ENCODE measurements around the gene RBPMS2. TPM values are rescaled to one million over a fixed set of nuclear protein-coding genes. Genes with fewer than 3 reads are reported as not detected.
"Not testable (repeated sequence)": the region's sequence is repeated elsewhere in the genome, so short reads cannot be mapped to it uniquely, and the experiment has no call there.

Gene RBPMS2
- polyA plus RNA-seq, 1 donor from 2014 or later, result not detected

DNA sequence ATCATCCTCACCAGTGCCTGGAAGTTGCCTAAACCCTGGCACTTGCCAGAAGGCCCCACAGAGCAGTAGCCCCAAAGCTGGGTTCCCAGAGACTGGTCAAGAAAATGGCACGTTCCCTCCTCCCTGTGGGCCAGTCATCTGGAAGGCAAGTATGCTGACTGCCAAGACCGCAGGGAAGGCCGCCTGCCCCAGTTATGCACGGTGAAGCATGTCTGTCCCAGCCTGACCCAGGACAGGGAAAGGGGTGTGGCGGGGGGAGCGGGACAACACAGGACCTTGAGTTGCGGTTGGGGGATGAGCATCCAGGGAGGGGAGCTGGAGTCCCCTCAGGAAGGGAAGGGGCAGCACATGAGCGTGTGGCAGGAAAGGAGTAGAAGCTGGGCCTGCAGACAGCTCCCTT lies 33.0 kb downstream of the RBPMS2 start:
- Histone ChIP-seq H3K79me2 (replicated peaks; ENCODE audit: insufficient read depth, low read length) (no peaks in the 10 kb centered on the region), H2AFZ (ENCODE audit: low read depth, low read length) (no peak overlapping the region), H3K9me3 (ENCODE audit: low read length) (no peaks in the 10 kb centered on the region), H3K4me3 (ENCODE audit: low read length) (no peak overlapping the region), H4K20me1 (ENCODE audit: insufficient read depth) (no peaks in the 10 kb centered on the region), H3K9me2 (ENCODE audit: insufficient read depth, low read length) (no peaks in the 10 kb centered on the region), H3K27me3 (ENCODE audit: insufficient read depth, low read depth, low read length) (no peaks in the 10 kb centered on the region), H3K4me2 (ENCODE audit: low read length) (no peak overlapping the region), H3K27ac (ENCODE audit: low read length) (no peak overlapping the region), H3K9ac (ENCODE audit: low read length) (no peak overlapping the region), H3F3A (ENCODE audit: insufficient read depth, low read length, poor library complexity, severe bottlenecking) (no peaks in the 10 kb centered on the region), H3K36me3 (ENCODE audit: insufficient read depth, low read length) (no peaks in the 10 kb centered on the region)
- TF ChIP-seq SMC3 (conservative IDR thresholded peaks at IDR 0.05; ENCODE audit: poor library complexity) (no peak), EZH2 (IDR thresholded peaks at IDR 0.05; ENCODE audit: borderline replicate concordance, insufficient read depth, low read length, poor library complexity, severe bottlenecking) (no peak), MXI1 (conservative IDR thresholded peaks at IDR 0.05; ENCODE audit: poor library complexity, severe bottlenecking) (no peak), TAF1 (IDR thresholded peaks at IDR 0.05; ENCODE audit: low read depth) (no peak), RAD21 (conservative IDR thresholded peaks at IDR 0.05) (no peak), EP300 (conservative IDR thresholded peaks at IDR 0.05; ENCODE audit: poor library complexity, severe bottlenecking) (no peak)
- TF ChIP-seq, protein P1, sequence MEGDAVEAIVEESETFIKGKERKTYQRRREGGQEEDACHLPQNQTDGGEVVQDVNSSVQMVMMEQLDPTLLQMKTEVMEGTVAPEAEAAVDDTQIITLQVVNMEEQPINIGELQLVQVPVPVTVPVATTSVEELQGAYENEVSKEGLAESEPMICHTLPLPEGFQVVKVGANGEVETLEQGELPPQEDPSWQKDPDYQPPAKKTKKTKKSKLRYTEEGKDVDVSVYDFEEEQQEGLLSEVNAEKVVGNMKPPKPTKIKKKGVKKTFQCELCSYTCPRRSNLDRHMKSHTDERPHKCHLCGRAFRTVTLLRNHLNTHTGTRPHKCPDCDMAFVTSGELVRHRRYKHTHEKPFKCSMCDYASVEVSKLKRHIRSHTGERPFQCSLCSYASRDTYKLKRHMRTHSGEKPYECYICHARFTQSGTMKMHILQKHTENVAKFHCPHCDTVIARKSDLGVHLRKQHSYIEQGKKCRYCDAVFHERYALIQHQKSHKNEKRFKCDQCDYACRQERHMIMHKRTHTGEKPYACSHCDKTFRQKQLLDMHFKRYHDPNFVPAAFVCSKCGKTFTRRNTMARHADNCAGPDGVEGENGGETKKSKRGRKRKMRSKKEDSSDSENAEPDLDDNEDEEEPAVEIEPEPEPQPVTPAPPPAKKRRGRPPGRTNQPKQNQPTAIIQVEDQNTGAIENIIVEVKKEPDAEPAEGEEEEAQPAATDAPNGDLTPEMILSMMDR (IDR thresholded peaks at IDR 0.05; ENCODE audit: poor library complexity, severe bottlenecking), result no peak

DNA sequence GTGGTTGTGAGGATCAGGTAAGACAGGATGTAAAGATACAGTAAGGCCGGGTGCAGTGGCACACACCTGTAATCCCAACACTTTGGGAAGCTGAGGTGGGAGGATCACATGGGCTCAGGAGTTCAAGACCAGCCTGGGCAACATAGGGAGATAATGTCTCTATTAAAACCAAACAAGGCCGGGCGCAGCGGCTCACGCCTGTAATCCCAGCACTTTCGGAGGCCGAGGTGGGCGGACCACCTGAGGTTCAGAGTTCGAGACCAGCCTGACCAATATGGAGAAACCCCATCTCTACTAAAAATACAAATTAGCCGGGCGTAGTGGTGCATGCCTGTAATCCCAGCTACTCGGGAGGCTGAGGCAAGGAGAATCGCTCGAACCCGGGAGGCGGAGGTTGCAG lies 33.7 kb downstream of the RBPMS2 start:
- H3K79me2 ChIP-seq (replicated peaks; ENCODE audit: insufficient read depth, low read length), result not testable (repeated sequence)

DNA sequence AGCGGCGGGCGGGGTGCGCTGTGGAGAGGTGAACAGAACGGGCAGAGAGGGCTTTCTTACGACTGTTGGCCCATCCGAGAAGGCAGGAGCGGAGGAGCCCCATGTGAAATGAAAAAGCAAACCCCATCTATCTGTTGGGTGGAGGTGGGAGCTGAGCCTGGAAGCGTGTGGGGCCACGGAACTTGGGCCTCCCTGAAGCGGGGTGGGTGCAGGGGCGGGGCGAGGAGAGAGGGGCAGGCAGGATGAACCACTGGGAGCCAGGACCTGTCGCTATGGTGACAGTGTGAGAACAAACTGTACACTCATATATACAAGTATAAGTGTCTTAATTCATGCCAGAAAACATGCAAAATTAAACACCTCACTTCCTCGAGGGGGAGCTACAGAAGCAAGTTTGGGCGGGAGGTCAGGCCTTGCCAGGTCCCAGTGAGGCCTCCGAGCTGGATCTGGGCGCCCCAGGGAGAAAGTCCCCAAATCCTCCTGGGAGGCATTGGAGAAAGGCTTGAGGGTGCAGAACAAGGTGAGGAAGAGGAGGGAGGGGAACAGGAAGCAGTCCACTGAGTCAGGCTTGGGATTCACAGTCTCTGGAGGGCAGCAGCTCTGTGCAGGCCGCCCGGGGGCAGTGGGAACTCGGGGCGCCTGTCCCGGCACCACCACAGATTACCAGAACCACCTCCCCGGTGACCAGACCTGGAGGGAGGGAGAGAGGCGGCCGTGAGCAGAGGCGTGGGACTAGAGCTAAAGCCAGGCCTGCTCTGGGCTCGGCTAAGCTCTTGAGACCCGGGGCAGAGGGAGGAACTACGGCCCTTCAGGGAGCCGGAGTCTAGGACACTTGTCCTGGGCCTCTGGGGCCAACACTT lies 34.8 kb downstream of the RBPMS2 start:
- no peaks in the 10 kb centered on the region for H4K20me1 ChIP-seq (ENCODE audit: insufficient read depth)
- TF ChIP-seq, protein P1 (IDR thresholded peaks at IDR 0.05; ENCODE audit: poor library complexity, severe bottlenecking), result no peak
- TF ChIP-seq EZH2 (IDR thresholded peaks at IDR 0.05; ENCODE audit: borderline replicate concordance, insufficient read depth, low read length, poor library complexity, severe bottlenecking), result no peak
- TF ChIP-seq POLR2AphosphoS5 (IDR thresholded peaks at IDR 0.05), result no peak
- TF ChIP-seq SMC3 (conservative IDR thresholded peaks at IDR 0.05; ENCODE audit: poor library complexity), result no peak
- no peak for TF ChIP-seq RAD21 (conservative IDR thresholded peaks at IDR 0.05)
- TF ChIP-seq EP300 (conservative IDR thresholded peaks at IDR 0.05; ENCODE audit: poor library complexity, severe bottlenecking), result no peak
- no peak for TF ChIP-seq TAF1 (IDR thresholded peaks at IDR 0.05; ENCODE audit: low read depth)
- TF ChIP-seq, protein P2, sequence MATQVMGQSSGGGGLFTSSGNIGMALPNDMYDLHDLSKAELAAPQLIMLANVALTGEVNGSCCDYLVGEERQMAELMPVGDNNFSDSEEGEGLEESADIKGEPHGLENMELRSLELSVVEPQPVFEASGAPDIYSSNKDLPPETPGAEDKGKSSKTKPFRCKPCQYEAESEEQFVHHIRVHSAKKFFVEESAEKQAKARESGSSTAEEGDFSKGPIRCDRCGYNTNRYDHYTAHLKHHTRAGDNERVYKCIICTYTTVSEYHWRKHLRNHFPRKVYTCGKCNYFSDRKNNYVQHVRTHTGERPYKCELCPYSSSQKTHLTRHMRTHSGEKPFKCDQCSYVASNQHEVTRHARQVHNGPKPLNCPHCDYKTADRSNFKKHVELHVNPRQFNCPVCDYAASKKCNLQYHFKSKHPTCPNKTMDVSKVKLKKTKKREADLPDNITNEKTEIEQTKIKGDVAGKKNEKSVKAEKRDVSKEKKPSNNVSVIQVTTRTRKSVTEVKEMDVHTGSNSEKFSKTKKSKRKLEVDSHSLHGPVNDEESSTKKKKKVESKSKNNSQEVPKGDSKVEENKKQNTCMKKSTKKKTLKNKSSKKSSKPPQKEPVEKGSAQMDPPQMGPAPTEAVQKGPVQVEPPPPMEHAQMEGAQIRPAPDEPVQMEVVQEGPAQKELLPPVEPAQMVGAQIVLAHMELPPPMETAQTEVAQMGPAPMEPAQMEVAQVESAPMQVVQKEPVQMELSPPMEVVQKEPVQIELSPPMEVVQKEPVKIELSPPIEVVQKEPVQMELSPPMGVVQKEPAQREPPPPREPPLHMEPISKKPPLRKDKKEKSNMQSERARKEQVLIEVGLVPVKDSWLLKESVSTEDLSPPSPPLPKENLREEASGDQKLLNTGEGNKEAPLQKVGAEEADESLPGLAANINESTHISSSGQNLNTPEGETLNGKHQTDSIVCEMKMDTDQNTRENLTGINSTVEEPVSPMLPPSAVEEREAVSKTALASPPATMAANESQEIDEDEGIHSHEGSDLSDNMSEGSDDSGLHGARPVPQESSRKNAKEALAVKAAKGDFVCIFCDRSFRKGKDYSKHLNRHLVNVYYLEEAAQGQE (IDR thresholded peaks at IDR 0.05; ENCODE audit: borderline replicate concordance), result no peak
- no peak for TF ChIP-seq MXI1 (conservative IDR thresholded peaks at IDR 0.05; ENCODE audit: poor library complexity, severe bottlenecking)
- H3K79me2 ChIP-seq (replicated peaks; ENCODE audit: insufficient read depth, low read length), result no peaks in the 10 kb centered on the region
- H2AFZ ChIP-seq (ENCODE audit: low read depth, low read length), result no peak overlapping the region
- no peak overlapping the region for H3K4me2 ChIP-seq (ENCODE audit: low read length)
- H3K9ac ChIP-seq (ENCODE audit: low read length), result no peak overlapping the region
- H3K9me2 ChIP-seq (ENCODE audit: insufficient read depth, low read length), result no peaks in the 10 kb centered on the region
- H3K36me3 ChIP-seq (ENCODE audit: insufficient read depth, low read length), result no peaks in the 10 kb centered on the region
- no peaks in the 10 kb centered on the region for H3K27me3 ChIP-seq (ENCODE audit: insufficient read depth, low read depth, low read length)
- H3F3A ChIP-seq (ENCODE audit: insufficient read depth, low read length, poor library complexity, severe bottlenecking), result no peaks in the 10 kb centered on the region
- H3K4me3 ChIP-seq (ENCODE audit: low read length), result no peak overlapping the region
- H3K27ac ChIP-seq (ENCODE audit: low read length), result no peak overlapping the region
- H3K9me3 ChIP-seq (ENCODE audit: low read length), result no peaks in the 10 kb centered on the region

More for the DNA sequence above, 33.7 kb downstream of the RBPMS2 start:
- H3F3A ChIP-seq (ENCODE audit: insufficient read depth, low read length, poor library complexity, severe bottlenecking); H2AFZ ChIP-seq (ENCODE audit: low read depth, low read length); H4K20me1 ChIP-seq (ENCODE audit: insufficient read depth); H3K36me3 ChIP-seq (ENCODE audit: insufficient read depth, low read length); H3K4me3 ChIP-seq (ENCODE audit: low read length); H3K4me2 ChIP-seq (ENCODE audit: low read length); H3K9me3 ChIP-seq (ENCODE audit: low read length); H3K9ac ChIP-seq (ENCODE audit: low read length); H3K9me2 ChIP-seq (ENCODE audit: insufficient read depth, low read length); H3K27ac ChIP-seq (ENCODE audit: low read length); H3K27me3 ChIP-seq (ENCODE audit: insufficient read depth, low read depth, low read length): not testable (repeated sequence)
